HepG2 (cell line): ENCODE data around the gene SMTNL1. TPM values are rescaled to one million over a fixed set of nuclear protein-coding genes. Genes with fewer than 3 reads are reported as not detected.
A peak's percentile ranks its signal among the peaks of the same experiment; 100 is the strongest.

Experiments
- BORCS8-MEF2B ChIP-seq: sonication (generic); formaldehyde crosslinking; IDR thresholded peaks from 2 replicates; pipeline ENCODE4 v1.8.0; 2022; ENCODE audit warnings: mild to moderate bottlenecking, missing genetic modification reagents
- CSRNP2 ChIP-seq: sonication (generic); formaldehyde crosslinking; conservative IDR thresholded peaks from 2 replicates; pipeline ENCODE4 v1.8.0; 2022; ENCODE audit warnings: low read depth, missing genetic modification reagents
- DZIP1 ChIP-seq: sonication (generic); formaldehyde crosslinking; IDR thresholded peaks from 2 replicates; pipeline ENCODE4 v1.5.0; 2020; ENCODE audit warnings: mild to moderate bottlenecking, missing genetic modification reagents
- HNRNPLL ChIP-seq: fragments of 200-400 bp; formaldehyde crosslinking; IDR thresholded peaks from 2 replicates; pipeline ENCODE4 v1.6.1; 2017; ENCODE audit warnings: mild to moderate bottlenecking, low read depth, low read length; ENCODE audit not compliant: poor library complexity, severe bottlenecking
- MED1 ChIP-seq: sonication (generic); formaldehyde crosslinking; IDR thresholded peaks from 2 replicates; pipeline ENCODE4 v1.4.0; 2020; ENCODE audit warnings: missing genetic modification reagents
- NFIB ChIP-seq: sonication (generic); formaldehyde crosslinking; IDR thresholded peaks from 2 replicates; pipeline ENCODE4 v1.9.0; 2021; ENCODE audit warnings: missing genetic modification reagents, mild to moderate bottlenecking, borderline replicate concordance
- NFYB ChIP-seq: sonication (generic); formaldehyde crosslinking; IDR thresholded peaks from 2 replicates; pipeline ENCODE4 v1.4.0; 2020; ENCODE audit warnings: missing genetic modification reagents
- NR2C2 ChIP-seq: sonication (generic); formaldehyde crosslinking; IDR thresholded peaks from 2 replicates; pipeline ENCODE4 v1.4.0; 2020; ENCODE audit warnings: missing genetic modification reagents, mild to moderate bottlenecking, moderate library complexity, borderline replicate concordance
- RCOR2 ChIP-seq: IDR thresholded peaks from 2 replicates; pipeline ENCODE4 v1.6.1; 2016; ENCODE audit warnings: missing biosample characterization, missing genetic modification reagents
- SALL2 ChIP-seq: sonication (generic); formaldehyde crosslinking; IDR thresholded peaks from 2 replicates; pipeline ENCODE4 v1.8.1; 2023; ENCODE audit warnings: mild to moderate bottlenecking, missing genetic modification reagents, inconsistent platforms
- SMAD1 ChIP-seq: sonication (generic); formaldehyde crosslinking; IDR thresholded peaks from 2 replicates; pipeline ENCODE4 v1.4.0; 2020; ENCODE audit warnings: missing genetic modification reagents, low read depth, mild to moderate bottlenecking, borderline replicate concordance
- SMAD9 ChIP-seq: sonication (generic); formaldehyde crosslinking; IDR thresholded peaks from 2 replicates; pipeline ENCODE4 v1.5.1; 2020; ENCODE audit warnings: mild to moderate bottlenecking, missing genetic modification reagents
- ZBTB40 ChIP-seq, 2 experiments: fragments of 450-650 bp in 1 of 2; sonication (generic) in 1 of 2; formaldehyde crosslinking in 1 of 2; IDR thresholded peaks; 2 replicates each; pipeline versions ENCODE4 v1.6.1 to v1.8.0; 2016 to 2022; ENCODE audit warnings: antibody characterized with exemption in 1 of 2, mild to moderate bottlenecking in 1 of 2, missing genetic modification reagents in 1 of 2
- ZFP36L1 ChIP-seq: sonication (generic); formaldehyde crosslinking; IDR thresholded peaks from 2 replicates; pipeline ENCODE4 v1.8.0; 2022; ENCODE audit warnings: mild to moderate bottlenecking, missing genetic modification reagents, moderate library complexity
- ZNF263 ChIP-seq: sonication (generic); formaldehyde crosslinking; IDR thresholded peaks from 2 replicates; pipeline ENCODE4 v1.4.0; 2020; ENCODE audit warnings: missing genetic modification reagents
- polyA plus RNA-seq, 8 experiments: library from polyadenylated mRNA; depleted of rRNA in 3 of 8; stranded (reverse) in 7 of 8; unstranded in 1 of 8; fragments of >200 nt; fragmentation: Illumina TruSeq in 4 of 8; extraction: Trizol in 4 of 8; gene quantifications; 2 replicates each; pipeline versions ENCODE4 v1.2.1 to v1.2.3, GENCODE V29; 2011 to 2016; ENCODE audit warnings: low read depth in 4 of 8, missing spikeins in 1 of 8, mixed read lengths in 1 of 8; ENCODE audit not compliant: insufficient read depth in 1 of 8
- total RNA-seq, 5 experiments: library from RNA; depleted of rRNA; stranded (reverse); fragments of >200 nt; fragmentation: Illumina TruSeq; extraction: Trizol; gene quantifications; 2 replicates each; pipeline ENCODE4 v1.2.3, GENCODE V29; 2016; ENCODE audit warnings: low read depth in 1 of 5

The SMTNL1 gene
- total and polyA plus RNA-seq, 2 of the 13 experiments (the other 11 are each of a cell fraction or from before 2014, with no cell fraction given): 0.04 TPM; not detected in 1

GRCh38 chr11:57514538-57515331, 22.7 kb upstream of the SMTNL1 start (continued):
- TF ChIP-seq DZIP1 (CRISPR knock-in tag): no peak
- no peak for TF ChIP-seq SMAD1 (CRISPR knock-in tag)
- TF ChIP-seq SALL2 (CRISPR knock-in tag): no peak
- TF ChIP-seq ZBTB40 (IDR thresholded peaks at IDR 0.05): no peak
- 0 out of 2 replicates have a peak, but pooled peaks have one; percentile 8 for TF ChIP-seq ZBTB40 (CRISPR knock-in tag; IDR thresholded peaks at IDR 0.05)
- no peak for TF ChIP-seq NR2C2 (CRISPR knock-in tag)
- peak; percentile 59; the same call in 1 of the 2 replicates for TF ChIP-seq ZFP36L1 (CRISPR knock-in tag)
- no peak for TF ChIP-seq NFYB
- TF ChIP-seq CSRNP2 (CRISPR knock-in tag): no peak
- no peak for TF ChIP-seq ZNF263 (CRISPR knock-in tag)
- TF ChIP-seq HNRNPLL: no peak
- TF ChIP-seq RCOR2 (CRISPR knock-in tag): no peak
- no peak; the same call in 1 of the 2 replicates for TF ChIP-seq SMAD9 (CRISPR knock-in tag)
- no peak for TF ChIP-seq BORCS8-MEF2B (CRISPR knock-in tag)
- peak; percentile 71; the same call in 1 of the 2 replicates for TF ChIP-seq NFIB (CRISPR knock-in tag)
- TF ChIP-seq MED1 (CRISPR knock-in tag): peak; percentile 55
